ENCODE measurements around the gene OGN.

The OGN gene

DNA sequence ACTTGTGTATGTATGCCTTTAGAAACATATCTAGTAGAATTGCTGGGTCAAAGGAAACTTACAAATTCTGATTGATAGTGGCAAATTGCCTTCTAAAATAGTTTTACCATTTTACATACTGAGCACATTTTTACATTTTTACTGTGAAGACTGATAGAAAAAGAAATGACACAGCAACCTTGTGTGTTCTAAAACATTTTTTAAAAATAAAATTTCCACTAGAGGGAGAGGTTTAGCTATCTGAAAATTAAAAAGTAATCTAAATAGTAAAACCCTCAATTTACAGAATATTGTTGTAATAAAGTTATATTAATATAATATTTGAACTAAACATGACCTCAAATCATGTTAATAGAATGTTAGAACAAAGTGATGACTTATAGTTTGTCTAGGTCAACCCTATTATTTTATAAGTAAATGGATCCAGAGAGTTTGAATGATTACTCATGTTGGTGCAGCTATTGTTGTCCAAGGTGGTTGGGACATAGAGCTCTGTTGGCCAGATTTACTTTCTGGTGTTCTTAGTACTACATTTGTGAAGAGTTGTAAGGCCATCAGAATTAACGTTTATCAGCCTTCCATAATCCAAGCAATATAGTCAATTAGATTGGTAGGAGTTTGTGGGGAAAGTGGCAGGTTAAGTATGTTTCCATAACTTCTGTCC, 61.4 kb downstream of the OGN start:
- TF ChIP-seq TAF1 (IDR thresholded peaks at IDR 0.05; ENCODE audit: borderline replicate concordance, insufficient read depth, low read length) (no peak), FOXP2 (optimal IDR thresholded peaks at IDR 0.05; ENCODE audit: borderline replicate concordance, extremely low read depth, extremely low read length, insufficient read depth) (no peak), SIN3A (IDR thresholded peaks at IDR 0.05; ENCODE audit: borderline replicate concordance, insufficient read depth, low read length) (no peak), POLR2AphosphoS5 (IDR thresholded peaks at IDR 0.05; ENCODE audit: low read depth, low read length) (no peak), REST (IDR thresholded peaks at IDR 0.05; ENCODE audit: insufficient read depth in 1 of 2, low read depth in 2 of 2, low read length in 2 of 2) (no peak)

- TF ChIP-seq TAF1 (IDR thresholded peaks at IDR 0.05; ENCODE audit: borderline replicate concordance, insufficient read depth, low read length) (no peak), REST (IDR thresholded peaks at IDR 0.05; ENCODE audit: insufficient read depth in 1 of 2, low read depth in 2 of 2, low read length in 2 of 2) (no peak), POLR2AphosphoS5 (IDR thresholded peaks at IDR 0.05; ENCODE audit: low read depth, low read length) (no peak), SIN3A (IDR thresholded peaks at IDR 0.05; ENCODE audit: borderline replicate concordance, insufficient read depth, low read length) (no peak), FOXP2 (optimal IDR thresholded peaks at IDR 0.05; ENCODE audit: borderline replicate concordance, extremely low read depth, extremely low read length, insufficient read depth) (no peak)
Measured at GRCh38 chr9:92341578-92341977, 62.8 kb downstream of the OGN start.

GRCh38 chr9:92333282-92333634, 71.1 kb downstream of the OGN start:
- no peak for TF ChIP-seq FOXP2 (optimal IDR thresholded peaks at IDR 0.05; ENCODE audit: borderline replicate concordance, extremely low read depth, extremely low read length, insufficient read depth)
- no peak for TF ChIP-seq SIN3A (IDR thresholded peaks at IDR 0.05; ENCODE audit: borderline replicate concordance, insufficient read depth, low read length)
- TF ChIP-seq REST (IDR thresholded peaks at IDR 0.05; ENCODE audit: insufficient read depth in 1 of 2, low read depth in 2 of 2, low read length in 2 of 2), result no peak
- TF ChIP-seq POLR2AphosphoS5 (IDR thresholded peaks at IDR 0.05; ENCODE audit: low read depth, low read length), result no peak
- TF ChIP-seq TAF1 (IDR thresholded peaks at IDR 0.05; ENCODE audit: borderline replicate concordance, insufficient read depth, low read length), result no peak
